ENCODE data around the gene GATA5. TPM values are rescaled to one million over a fixed set of nuclear protein-coding genes. Genes with fewer than 3 reads are reported as not detected.

Gene GATA5
- total RNA-seq, 1 experiment from 2014 or later, result 0.25 TPM

GRCh38 chr20:62481425-62482145 is 5.8 kb upstream of the GATA5 start:
- Mint-ChIP-seq H3K4me1 (ENCODE audit: low read depth, unreplicated experiment) (peaks cover 65% of the 10 kb centered on the region), H3K4me3 (ENCODE audit: unreplicated experiment) (no peak overlapping the region), H3K27ac (ENCODE audit: unreplicated experiment) (no peak overlapping the region), H3K9me3 (ENCODE audit: unreplicated experiment) (peaks cover 9% of the 10 kb centered on the region), H3K36me3 (ENCODE audit: insufficient read depth, unreplicated experiment) (peaks cover 6% of the 10 kb centered on the region), H3K27me3 (ENCODE audit: insufficient read depth, unreplicated experiment) (no peaks in the 10 kb centered on the region)
- Histone ChIP-seq H3K9me3 (no peaks in the 10 kb centered on the region), H3K27me3 (replicated peaks; ENCODE audit: control insufficient read depth, insufficient read depth, low read length) (no peaks in the 10 kb centered on the region), H3K4me3 (ENCODE audit: low read depth, low read length) (no peak overlapping the region), H3K4me1 (peaks cover 88% of the 10 kb centered on the region), H3K36me3 (ENCODE audit: control insufficient read depth, insufficient read depth, low read length) (no peaks in the 10 kb centered on the region)
- DNase-seq, result no peak
- CTCF ChIA-PET, result interaction anchor here (0.6 to 2.7 kb wide), 3 partner anchors 15 to 135 kb away, joined by 7 to 8 read pairs (median 7); no protein-coding TSS in a partner anchor
- POLR2A ChIA-PET, result no interaction called here
- intact Hi-C loops (cut with micrococcal nuclease; ENCODE audit: unreplicated experiment), result no loop called here
- TF ChIP-seq CTCF (IDR thresholded peaks at IDR 0.05; ENCODE audit: insufficient read depth in 1 of 2, low read depth in 1 of 2, low read length in 1 of 2, severe bottlenecking in 1 of 2, unreplicated experiment in 1 of 2), result no peak
- BruUV-seq (replicated peaks), result no TSS peak

GRCh38 chr20:62480318-62480717 is 4.5 kb upstream of the GATA5 start:
- no peak overlapping the region for H3K27ac Mint-ChIP-seq (ENCODE audit: unreplicated experiment)
- intact Hi-C loops (cut with micrococcal nuclease; ENCODE audit: unreplicated experiment), result no loop called here
- H3K27me3 Mint-ChIP-seq (ENCODE audit: insufficient read depth, unreplicated experiment), result no peaks in the 10 kb centered on the region
- peaks cover 6% of the 10 kb centered on the region for H3K36me3 Mint-ChIP-seq (ENCODE audit: insufficient read depth, unreplicated experiment)
- Histone ChIP-seq H3K36me3 (ENCODE audit: control insufficient read depth, insufficient read depth, low read length) (no peaks in the 10 kb centered on the region), H3K27me3 (replicated peaks; ENCODE audit: control insufficient read depth, insufficient read depth, low read length) (no peaks in the 10 kb centered on the region), H3K4me3 (ENCODE audit: low read depth, low read length) (no peak overlapping the region), H3K9me3 (no peaks in the 10 kb centered on the region), H3K4me1 (peaks cover 76% of the 10 kb centered on the region)
- POLR2A ChIA-PET, result no interaction called here
- DNase-seq, result no peak
- no peak for TF ChIP-seq CTCF (IDR thresholded peaks at IDR 0.05; ENCODE audit: insufficient read depth in 1 of 2, low read depth in 1 of 2, low read length in 1 of 2, severe bottlenecking in 1 of 2, unreplicated experiment in 1 of 2)
- BruUV-seq (replicated peaks), result no TSS peak
- CTCF ChIA-PET, result interaction anchor here (1.0 to 2.7 kb wide), 2 partner anchors 41 to 137 kb away, joined by 3 to 8 read pairs; no protein-coding TSS in a partner anchor
- H3K4me1 Mint-ChIP-seq (ENCODE audit: low read depth, unreplicated experiment), result peaks cover 54% of the 10 kb centered on the region
- no peak overlapping the region for H3K4me3 Mint-ChIP-seq (ENCODE audit: unreplicated experiment)
- H3K9me3 Mint-ChIP-seq (ENCODE audit: unreplicated experiment), result peaks cover 11% of the 10 kb centered on the region

- H3K36me3 Mint-ChIP-seq (ENCODE audit: insufficient read depth, unreplicated experiment), result peaks cover 6% of the 10 kb centered on the region
- H3K4me3 ChIP-seq (ENCODE audit: low read depth, low read length), result no peak overlapping the region
- no peak overlapping the region for H3K4me3 Mint-ChIP-seq (ENCODE audit: unreplicated experiment)
- H3K4me1 ChIP-seq, result peaks cover 69% of the 10 kb centered on the region
- peak overlapping the region; percentile 4 for H3K27ac Mint-ChIP-seq (ENCODE audit: unreplicated experiment)
- no peaks in the 10 kb centered on the region for H3K27me3 ChIP-seq (replicated peaks; ENCODE audit: control insufficient read depth, insufficient read depth, low read length)
- intact Hi-C loops (cut with micrococcal nuclease; ENCODE audit: unreplicated experiment), result no loop called here
- no peak for DNase-seq
- no peaks in the 10 kb centered on the region for H3K27me3 Mint-ChIP-seq (ENCODE audit: insufficient read depth, unreplicated experiment)
- no peaks in the 10 kb centered on the region for H3K9me3 ChIP-seq
- TF ChIP-seq CTCF (IDR thresholded peaks at IDR 0.05; ENCODE audit: insufficient read depth in 1 of 2, low read depth in 1 of 2, low read length in 1 of 2, severe bottlenecking in 1 of 2, unreplicated experiment in 1 of 2), result no peak
- peaks cover 48% of the 10 kb centered on the region for H3K4me1 Mint-ChIP-seq (ENCODE audit: low read depth, unreplicated experiment)
- peaks cover 11% of the 10 kb centered on the region for H3K9me3 Mint-ChIP-seq (ENCODE audit: unreplicated experiment)
- BruUV-seq (replicated peaks), result no TSS peak
- ChIA-PET CTCF (interaction anchor here (1.0 to 3.0 kb wide), 5 partner anchors 9 to 144 kb away, joined by 3 to 20 read pairs (median 3); no protein-coding TSS in a partner anchor), POLR2A (no interaction called here)
- no peaks in the 10 kb centered on the region for H3K36me3 ChIP-seq (ENCODE audit: control insufficient read depth, insufficient read depth, low read length)
Measured at GRCh38 chr20:62479656-62480055, 3.9 kb upstream of the GATA5 start.

Measured in Caco-2 (cell line).